Transverse colon (tissue), 4 donors: ENCODE results near the gene OSBPL2. TPM values are rescaled to one million over a fixed set of nuclear protein-coding genes. Genes with fewer than 3 reads are reported as not detected.

Experiments
- total RNA-seq, 4 donors: library from RNA; depleted of rRNA; stranded (reverse); fragments of >200 nt; gene quantifications; one replicate each; pipeline ENCODE4 v1.1.0, GENCODE V29; 2016

Gene OSBPL2
- total RNA-seq, 4 donors from 2014 or later = 36.2 to 101 (median 73.3) TPM

Other genes with a start within 250 kb of the OSBPL2 start
- gene TAF4, start 172.6 kb upstream of the OSBPL2 start, total RNA-seq = 10 to 100 TPM; 18.9 to 39.5 (median 24.3) TPM
- 10 to 100 TPM; 22.1 to 45.3 (median 35.6) TPM for gene LSM14B, start 116.0 kb upstream of the OSBPL2 start, total RNA-seq
- 100 to 1,000 TPM; 154 to 241 (median 234) TPM for gene PSMA7, start 95.1 kb upstream of the OSBPL2 start, total RNA-seq
- 10 to 100 TPM; 14.7 to 23.2 (median 22.1) TPM for gene SS18L1, start 94.8 kb upstream of the OSBPL2 start, total RNA-seq
- 10 to 100 TPM in 3 of 4 donors, 1 to 10 TPM in 1; 9.8 to 58.0 (median 23.1) TPM for gene MTG2, start 55.5 kb upstream of the OSBPL2 start, total RNA-seq
- not detected for gene HRH3, start 18.2 kb upstream of the OSBPL2 start, total RNA-seq
- 100 to 1,000 TPM in 3 of 4 donors, 10 to 100 TPM in 1; 41.8 to 126 (median 109) TPM for gene ADRM1, start 64.5 kb downstream of the OSBPL2 start, total RNA-seq
- 100 to 1,000 TPM in 2 of 4 donors, 10 to 100 TPM in 2; 33.2 to 269 (median 91.3) TPM for gene LAMA5, start 128.8 kb downstream of the OSBPL2 start, total RNA-seq
- gene RPS21, start 148.6 kb downstream of the OSBPL2 start, total RNA-seq = 1,000 to 10,000 TPM in 3 of 4 donors, 100 to 1,000 TPM in 1; 585 to 2,728 (median 1,375) TPM
- gene CABLES2, start 168.8 kb downstream of the OSBPL2 start, total RNA-seq = 10 to 100 TPM in 1 of 4 donors, 1 to 10 TPM in 3; 3.7 to 10.1 (median 8.5) TPM
- 1 to 10 TPM in 3 of 4 donors, under 1 TPM in 1; 0.75 to 9.4 (median 4.3) TPM for gene RBBP8NL, start 189.0 kb downstream of the OSBPL2 start, total RNA-seq
- gene GATA5, start 237.5 kb downstream of the OSBPL2 start, total RNA-seq = not detected